WI38 (cell line): Measurements from ENCODE around the gene XYLB.
"Not testable (repeated sequence)": the region's sequence is repeated elsewhere in the genome, so short reads cannot be mapped to it uniquely, and the experiment has no call there.

Source experiments
- H3K4me3 ChIP-seq: 2 replicates; pipeline ENCODE4 v1.5.1; 2011; ENCODE audit warnings: low read depth, mild to moderate bottlenecking, control low read depth, low read length
- TF ChIP-seq, protein P1 (sequence below): IDR thresholded peaks from 2 replicates; pipeline ENCODE4 v1.5.1; 2012; ENCODE audit warnings: low read depth, mild to moderate bottlenecking, control low read depth, low read length

The XYLB gene

DNA sequence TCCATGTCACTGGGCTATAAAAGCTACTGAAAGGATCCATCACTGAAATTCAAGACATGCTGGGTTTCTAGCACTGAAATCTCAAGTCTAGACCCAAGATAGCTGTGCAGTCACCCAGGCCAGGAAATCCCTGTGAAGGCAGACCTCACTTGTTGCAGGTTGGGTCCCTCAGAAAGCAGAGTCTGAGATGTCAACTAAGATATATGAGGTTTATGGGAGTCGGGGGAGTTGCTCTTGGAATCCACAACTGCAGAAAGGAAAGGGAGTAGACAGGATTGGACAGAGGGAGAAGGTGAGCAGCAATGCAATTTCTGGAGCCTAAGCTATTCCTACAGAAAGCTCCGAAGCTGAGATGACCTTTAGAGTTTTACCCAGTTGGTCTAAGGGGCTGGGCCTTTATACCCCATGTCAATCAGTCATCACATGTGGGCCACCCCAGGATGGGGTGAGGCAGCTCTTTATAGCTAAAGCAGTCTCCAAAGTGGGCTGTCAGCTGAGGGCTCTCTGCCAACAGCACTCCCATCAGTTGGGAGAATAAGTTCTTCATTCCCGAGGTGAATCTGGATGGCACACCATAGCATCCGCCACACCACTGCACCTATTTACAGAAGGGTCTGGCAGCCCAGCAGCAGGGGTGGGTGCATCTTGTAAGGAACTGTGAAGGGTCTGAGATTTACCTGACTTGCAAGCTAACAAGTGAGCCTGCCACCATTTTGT, 54.8 kb downstream of the XYLB start:
- H3K4me3 ChIP-seq = no peak overlapping the region
- TF ChIP-seq, protein P1, sequence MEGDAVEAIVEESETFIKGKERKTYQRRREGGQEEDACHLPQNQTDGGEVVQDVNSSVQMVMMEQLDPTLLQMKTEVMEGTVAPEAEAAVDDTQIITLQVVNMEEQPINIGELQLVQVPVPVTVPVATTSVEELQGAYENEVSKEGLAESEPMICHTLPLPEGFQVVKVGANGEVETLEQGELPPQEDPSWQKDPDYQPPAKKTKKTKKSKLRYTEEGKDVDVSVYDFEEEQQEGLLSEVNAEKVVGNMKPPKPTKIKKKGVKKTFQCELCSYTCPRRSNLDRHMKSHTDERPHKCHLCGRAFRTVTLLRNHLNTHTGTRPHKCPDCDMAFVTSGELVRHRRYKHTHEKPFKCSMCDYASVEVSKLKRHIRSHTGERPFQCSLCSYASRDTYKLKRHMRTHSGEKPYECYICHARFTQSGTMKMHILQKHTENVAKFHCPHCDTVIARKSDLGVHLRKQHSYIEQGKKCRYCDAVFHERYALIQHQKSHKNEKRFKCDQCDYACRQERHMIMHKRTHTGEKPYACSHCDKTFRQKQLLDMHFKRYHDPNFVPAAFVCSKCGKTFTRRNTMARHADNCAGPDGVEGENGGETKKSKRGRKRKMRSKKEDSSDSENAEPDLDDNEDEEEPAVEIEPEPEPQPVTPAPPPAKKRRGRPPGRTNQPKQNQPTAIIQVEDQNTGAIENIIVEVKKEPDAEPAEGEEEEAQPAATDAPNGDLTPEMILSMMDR = no peak

DNA sequence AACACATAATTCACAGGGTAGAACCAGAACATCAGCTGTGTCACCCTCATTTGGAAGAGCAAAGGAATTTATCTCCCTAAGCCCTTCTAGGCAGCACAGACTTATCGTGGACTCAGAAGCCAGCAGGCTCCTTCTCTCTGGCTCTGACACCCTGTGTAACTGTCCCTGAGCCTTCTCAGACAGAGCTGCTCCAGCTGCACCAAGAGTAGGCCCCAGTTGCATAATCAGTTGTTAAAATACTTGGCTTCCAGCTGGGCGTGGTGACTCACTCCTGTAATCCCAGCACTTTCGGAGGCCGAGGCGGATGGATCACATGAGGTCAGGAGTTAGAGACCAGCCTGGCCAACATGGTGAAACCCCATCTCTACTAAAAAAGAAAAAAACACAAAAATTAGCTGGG, 57.7 kb downstream of the XYLB start:
- TF ChIP-seq, protein P1 = no peak
- H3K4me3 ChIP-seq = no peak overlapping the region

DNA sequence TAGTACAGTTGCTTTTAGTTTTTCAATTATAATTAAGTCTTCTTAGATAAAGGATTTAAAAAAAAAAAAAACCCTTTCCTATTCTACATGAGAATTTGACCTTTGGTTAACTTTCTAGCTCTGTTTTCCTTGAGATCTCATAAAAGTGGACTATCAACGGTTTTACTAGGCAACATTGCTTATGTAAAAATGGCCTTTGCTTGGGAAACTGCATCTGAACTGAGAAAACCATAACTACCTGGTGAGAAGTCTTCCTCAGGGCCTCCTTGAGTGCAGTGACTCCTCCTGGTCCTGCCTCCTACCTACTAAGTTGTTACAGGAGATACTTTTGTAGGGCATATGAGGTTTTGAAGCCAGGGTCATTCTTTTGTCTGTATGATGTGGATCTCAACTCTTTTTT, 65.0 kb downstream of the XYLB start:
- no peak overlapping the region for H3K4me3 ChIP-seq
- TF ChIP-seq, protein P1 = no peak

DNA sequence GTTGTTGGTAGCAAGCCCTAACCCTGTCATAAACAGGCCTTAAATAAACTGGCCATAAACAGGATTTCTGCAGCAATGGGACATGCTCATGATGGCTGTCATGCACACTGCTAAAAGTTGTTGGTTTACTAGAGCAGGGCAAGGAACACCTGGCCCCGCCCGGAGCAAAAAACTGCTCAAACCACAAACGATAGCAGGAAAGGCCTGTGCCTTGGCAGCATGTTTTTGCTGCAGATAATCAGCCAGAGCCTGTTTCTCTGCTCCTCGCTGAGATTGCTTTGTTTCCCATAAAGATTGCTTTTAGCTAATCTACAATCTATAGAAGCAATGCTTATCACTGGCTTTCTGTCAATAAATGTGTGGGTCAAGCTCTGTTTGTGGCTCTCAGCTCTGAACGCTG, 74.2 kb downstream of the XYLB start:
- not testable (repeated sequence) for H3K4me3 ChIP-seq

DNA sequence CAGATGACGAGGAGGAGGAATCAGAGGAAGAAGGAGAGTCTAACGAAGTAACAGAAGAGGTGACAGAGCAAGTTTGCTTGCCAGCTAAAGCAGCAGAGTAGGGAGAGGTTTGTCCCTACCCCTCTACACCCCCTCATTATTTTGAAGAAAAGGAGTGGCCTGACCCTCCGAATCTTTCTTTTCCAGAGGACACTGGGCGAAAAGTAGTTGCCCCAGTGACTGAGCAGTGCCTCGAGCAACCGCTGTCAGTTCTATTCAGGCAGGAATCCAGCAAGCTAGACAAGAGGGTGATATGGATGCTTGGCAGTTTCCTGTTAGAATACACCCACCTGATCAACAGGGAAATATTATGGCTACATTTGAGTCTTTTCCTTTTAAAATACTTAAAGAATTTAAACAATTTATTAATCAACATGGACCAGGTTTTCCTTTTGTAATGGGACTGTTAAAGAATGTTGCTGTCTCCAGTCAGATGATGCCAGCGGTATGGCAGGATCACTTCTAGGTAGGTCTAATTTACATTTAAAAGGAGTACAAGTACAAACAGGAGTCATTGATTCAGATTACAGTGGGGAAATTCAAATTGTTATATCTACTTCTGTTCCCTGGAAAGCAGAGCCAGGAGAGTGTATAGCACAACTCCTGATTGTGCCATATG, 75.2 kb downstream of the XYLB start:
- H3K4me3 ChIP-seq = no peak overlapping the region
- TF ChIP-seq, protein P1 = no peak

DNA sequence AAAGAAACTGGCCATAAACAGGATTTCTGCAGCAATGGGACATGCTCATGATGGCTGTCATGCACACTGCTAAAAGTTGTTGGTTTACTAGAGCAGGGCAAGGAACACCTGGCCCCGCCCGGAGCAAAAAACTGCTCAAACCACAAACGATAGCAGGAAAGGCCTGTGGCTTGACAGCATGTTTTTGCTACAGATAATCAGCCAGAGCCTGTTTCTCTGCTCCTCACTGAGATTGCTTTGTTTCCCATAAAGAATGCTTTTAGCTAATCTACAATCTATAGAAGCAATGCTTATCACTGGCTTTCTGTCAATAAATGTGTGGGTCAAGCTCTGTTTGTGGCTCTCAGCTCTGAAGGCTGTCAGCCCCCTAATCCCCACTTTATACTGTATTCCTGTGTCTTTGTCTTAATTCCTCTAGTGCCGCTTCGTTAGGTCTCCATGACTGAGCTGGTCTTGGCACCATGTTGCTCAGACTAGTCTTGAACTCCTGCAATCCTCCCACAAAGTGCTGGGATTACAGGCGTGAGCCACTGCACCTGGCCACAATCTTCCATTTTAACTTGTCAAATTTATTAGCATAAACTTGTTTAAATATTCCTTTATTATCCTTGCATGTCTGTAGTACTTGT, 80.3 kb downstream of the XYLB start:
- not testable (repeated sequence) for H3K4me3 ChIP-seq

DNA sequence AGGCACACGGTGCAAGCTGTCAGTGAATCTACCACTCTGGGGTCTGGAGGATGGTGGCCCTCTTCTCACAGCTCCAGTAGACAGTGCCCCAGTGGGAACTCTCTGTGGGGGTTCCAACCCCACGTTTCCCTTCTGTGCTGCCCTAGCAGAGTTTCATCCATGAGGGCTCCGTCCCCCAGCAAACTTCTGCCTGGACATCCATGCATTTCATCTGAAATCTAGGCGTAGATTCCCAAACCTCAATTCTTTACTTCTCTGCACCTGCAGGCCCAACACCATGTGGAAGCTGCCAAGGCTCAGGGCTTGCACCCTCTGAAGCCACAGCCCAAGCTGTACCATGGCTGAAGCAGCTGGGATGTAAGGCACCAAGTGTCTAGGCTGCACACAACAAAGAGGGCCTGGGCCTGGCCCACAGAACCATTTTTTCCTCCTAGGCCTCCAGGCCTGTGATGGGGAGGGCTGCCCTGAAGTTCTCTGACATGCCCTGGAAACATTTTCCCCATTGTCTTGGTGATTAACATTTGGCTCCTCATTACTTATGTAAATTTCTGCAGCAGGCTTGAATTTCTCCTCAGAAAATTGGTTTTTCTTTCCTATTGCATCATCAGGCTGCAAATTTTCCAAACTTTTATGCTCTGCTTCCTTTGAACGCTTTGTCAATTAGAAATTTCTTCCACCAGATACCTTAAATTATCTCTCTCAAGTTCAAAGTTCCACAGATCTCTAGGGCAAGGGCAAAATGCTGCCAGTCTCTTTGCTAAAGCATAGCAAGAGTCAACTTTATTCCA, 86.5 kb downstream of the XYLB start:
- H3K4me3 ChIP-seq = not testable (repeated sequence)

DNA sequence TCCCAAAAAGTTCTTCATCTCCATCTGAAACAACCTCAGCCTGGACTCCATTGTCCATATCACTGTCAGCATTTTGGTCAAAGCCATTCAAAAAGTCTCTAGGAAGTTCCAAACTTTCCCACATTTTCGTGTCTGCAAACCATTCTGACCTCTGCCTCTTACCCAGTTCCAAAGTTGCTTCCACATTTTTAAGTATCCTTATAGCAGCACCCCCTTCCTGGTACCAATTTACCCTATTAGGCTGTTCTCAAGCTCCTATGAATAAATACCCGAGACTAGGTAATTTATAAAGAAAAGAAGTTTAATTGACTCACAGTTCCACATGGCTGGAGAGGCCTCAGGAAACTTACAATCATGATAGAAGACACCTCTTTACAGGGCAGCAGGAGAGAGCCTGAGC, 87.1 kb downstream of the XYLB start:
- H3K4me3 ChIP-seq = not testable (repeated sequence)

DNA sequence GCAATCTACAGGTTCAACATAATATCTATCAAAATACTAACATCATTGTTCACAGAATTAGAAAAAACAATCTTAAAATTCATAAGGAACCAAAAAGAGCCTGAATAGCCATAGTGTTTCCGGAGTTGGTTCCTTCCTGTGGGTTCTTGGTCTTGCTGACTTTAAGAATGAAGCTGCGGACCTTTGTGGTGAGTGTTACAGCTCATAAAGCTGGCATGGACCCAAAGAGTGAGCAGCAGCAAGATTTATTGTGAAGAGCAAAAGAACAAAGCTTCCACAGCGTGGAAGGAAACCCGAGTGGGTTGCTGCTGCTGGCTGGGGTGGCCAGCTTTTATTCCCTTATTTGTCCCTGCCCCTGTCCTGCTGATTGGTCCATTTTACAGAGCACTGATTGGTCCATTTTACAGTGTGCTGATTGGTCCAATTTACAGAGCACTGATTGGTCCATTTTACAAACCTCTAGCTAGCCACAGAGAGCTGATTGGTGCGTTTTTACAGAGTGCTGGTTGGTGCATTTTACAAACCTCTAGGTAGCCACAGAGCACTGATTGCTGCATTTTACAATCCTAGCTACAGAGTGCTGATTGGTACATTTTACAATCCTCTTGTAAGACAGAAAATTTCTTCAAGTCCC, 92.0 kb downstream of the XYLB start:
- not testable (repeated sequence) for H3K4me3 ChIP-seq

DNA sequence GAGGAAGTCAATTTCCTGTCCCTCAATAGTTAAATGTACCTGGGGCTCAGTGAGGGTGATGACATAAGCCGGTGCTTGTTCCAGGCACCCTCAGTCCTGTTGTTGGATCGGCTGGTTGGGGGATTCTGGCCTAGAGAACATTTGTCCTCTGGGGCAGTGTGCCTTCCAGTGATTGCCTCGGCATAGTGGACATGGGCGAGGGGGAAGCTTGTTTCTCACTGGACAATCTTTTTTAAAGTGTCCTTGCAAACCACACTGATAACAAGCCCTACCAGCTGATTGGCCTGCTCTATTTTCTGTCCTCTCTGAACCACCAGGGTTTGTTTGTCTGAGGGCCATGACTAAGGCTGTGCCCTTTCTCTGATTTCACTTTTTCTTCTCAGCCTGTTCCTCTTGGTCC, 96.6 kb downstream of the XYLB start:
- H3K4me3 ChIP-seq = not testable (repeated sequence)
